ENCODE results near the gene DROSHA. TPM values are rescaled to one million over a fixed set of nuclear protein-coding genes. Genes with fewer than 3 reads are reported as not detected.

Gene DROSHA
- total RNA-seq, 1 experiment from 2014 or later, result 162 TPM

DNA sequence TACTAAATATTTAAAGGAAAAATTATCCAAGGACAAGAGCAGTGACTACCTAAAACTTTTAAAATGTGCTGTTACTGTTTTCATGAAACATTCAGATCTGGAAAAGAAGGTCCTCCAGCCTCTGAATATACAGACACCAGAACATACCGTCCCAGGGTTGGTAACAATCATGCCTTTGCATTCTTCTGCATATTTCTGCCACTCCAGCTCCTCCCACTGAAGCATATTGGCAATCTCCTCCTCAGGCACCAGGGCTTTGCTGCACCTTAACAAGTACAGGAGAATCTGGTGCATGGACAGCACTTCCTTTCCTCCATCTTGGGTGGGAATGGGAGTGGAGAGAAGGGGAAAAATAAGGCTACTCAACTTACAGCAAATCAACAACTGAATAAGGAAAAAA, 60.0 kb downstream of the DROSHA start:
- intact Hi-C loops (cut with micrococcal nuclease; ENCODE audit: unreplicated experiment), result no loop called here
- no peak for DNase-seq
- no peak overlapping the region for H2AFZ ChIP-seq
- no TSS peak for BruUV-seq (replicated peaks)
- H3K4me2 ChIP-seq, result no peak overlapping the region
- no peaks in the 10 kb centered on the region for H3K4me1 ChIP-seq (replicated peaks; ENCODE audit: insufficient read depth)
- no peaks in the 10 kb centered on the region for H4K20me1 ChIP-seq (ENCODE audit: insufficient read depth)
- POLR2A ChIA-PET (ENCODE audit: unreplicated experiment), result no interaction called here
- peaks cover 22% of the 10 kb centered on the region for H3K36me3 ChIP-seq (ENCODE audit: low read depth)
- CTCF ChIA-PET, result no interaction called here
- H3K27ac ChIP-seq, result no peak overlapping the region
- no peak overlapping the region for H3K4me3 ChIP-seq
- no peaks in the 10 kb centered on the region for H3F3A ChIP-seq (ENCODE audit: insufficient read depth, low read depth)
- H3K27me3 ChIP-seq (ENCODE audit: insufficient read depth, low read depth), result no peaks in the 10 kb centered on the region
- no peaks in the 10 kb centered on the region for H3K79me2 ChIP-seq (ENCODE audit: low read depth)
- no peaks in the 10 kb centered on the region for H3K9me2 ChIP-seq (ENCODE audit: insufficient read depth)
- TF ChIP-seq, protein P1, sequence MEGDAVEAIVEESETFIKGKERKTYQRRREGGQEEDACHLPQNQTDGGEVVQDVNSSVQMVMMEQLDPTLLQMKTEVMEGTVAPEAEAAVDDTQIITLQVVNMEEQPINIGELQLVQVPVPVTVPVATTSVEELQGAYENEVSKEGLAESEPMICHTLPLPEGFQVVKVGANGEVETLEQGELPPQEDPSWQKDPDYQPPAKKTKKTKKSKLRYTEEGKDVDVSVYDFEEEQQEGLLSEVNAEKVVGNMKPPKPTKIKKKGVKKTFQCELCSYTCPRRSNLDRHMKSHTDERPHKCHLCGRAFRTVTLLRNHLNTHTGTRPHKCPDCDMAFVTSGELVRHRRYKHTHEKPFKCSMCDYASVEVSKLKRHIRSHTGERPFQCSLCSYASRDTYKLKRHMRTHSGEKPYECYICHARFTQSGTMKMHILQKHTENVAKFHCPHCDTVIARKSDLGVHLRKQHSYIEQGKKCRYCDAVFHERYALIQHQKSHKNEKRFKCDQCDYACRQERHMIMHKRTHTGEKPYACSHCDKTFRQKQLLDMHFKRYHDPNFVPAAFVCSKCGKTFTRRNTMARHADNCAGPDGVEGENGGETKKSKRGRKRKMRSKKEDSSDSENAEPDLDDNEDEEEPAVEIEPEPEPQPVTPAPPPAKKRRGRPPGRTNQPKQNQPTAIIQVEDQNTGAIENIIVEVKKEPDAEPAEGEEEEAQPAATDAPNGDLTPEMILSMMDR (conservative IDR thresholded peaks at IDR 0.05), result no peak
- no peak for TF ChIP-seq EZH2 (IDR thresholded peaks at IDR 0.05; ENCODE audit: low read depth)
- H3K9me3 ChIP-seq (ENCODE audit: insufficient read depth, low read depth), result no peaks in the 10 kb centered on the region

DNA sequence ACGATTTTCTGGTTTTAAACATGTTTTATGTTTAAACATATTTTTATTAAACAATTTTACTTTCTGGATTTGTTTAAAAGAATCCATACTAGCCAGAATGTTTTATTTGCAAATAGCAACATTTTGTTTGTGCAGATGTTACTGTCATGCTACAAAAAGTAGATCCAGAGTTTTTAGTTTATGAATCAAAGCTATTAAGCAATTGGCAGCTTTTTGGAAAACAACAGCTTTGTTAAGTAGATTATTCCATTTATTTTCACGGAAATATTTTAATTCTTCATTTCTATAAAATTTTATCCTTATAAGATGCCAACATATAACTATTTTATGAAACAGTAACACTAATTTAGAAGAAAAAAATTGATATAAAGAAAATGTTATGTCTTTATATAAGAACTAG, 60.9 kb downstream of the DROSHA start:
- ChIA-PET POLR2A (ENCODE audit: unreplicated experiment) (no interaction called here), CTCF (no interaction called here)
- H3K9me3 ChIP-seq (ENCODE audit: insufficient read depth, low read depth), result no peaks in the 10 kb centered on the region
- no peak overlapping the region for H2AFZ ChIP-seq
- no peaks in the 10 kb centered on the region for H3K27me3 ChIP-seq (ENCODE audit: insufficient read depth, low read depth)
- peaks cover 30% of the 10 kb centered on the region for H3K36me3 ChIP-seq (ENCODE audit: low read depth)
- no peak overlapping the region for H3K4me3 ChIP-seq
- no peak for TF ChIP-seq EZH2 (IDR thresholded peaks at IDR 0.05; ENCODE audit: low read depth)
- TF ChIP-seq, protein P1 (conservative IDR thresholded peaks at IDR 0.05), result no peak
- intact Hi-C loops (cut with micrococcal nuclease; ENCODE audit: unreplicated experiment), result no loop called here
- no peaks in the 10 kb centered on the region for H3K9me2 ChIP-seq (ENCODE audit: insufficient read depth)
- DNase-seq, result no peak
- no peaks in the 10 kb centered on the region for H3K4me1 ChIP-seq (replicated peaks; ENCODE audit: insufficient read depth)
- H3K79me2 ChIP-seq (ENCODE audit: low read depth), result no peaks in the 10 kb centered on the region
- no peaks in the 10 kb centered on the region for H4K20me1 ChIP-seq (ENCODE audit: insufficient read depth)
- no peak overlapping the region for H3K27ac ChIP-seq
- H3F3A ChIP-seq (ENCODE audit: insufficient read depth, low read depth), result no peaks in the 10 kb centered on the region
- H3K4me2 ChIP-seq, result no peak overlapping the region
- no TSS peak for BruUV-seq (replicated peaks)

DNA sequence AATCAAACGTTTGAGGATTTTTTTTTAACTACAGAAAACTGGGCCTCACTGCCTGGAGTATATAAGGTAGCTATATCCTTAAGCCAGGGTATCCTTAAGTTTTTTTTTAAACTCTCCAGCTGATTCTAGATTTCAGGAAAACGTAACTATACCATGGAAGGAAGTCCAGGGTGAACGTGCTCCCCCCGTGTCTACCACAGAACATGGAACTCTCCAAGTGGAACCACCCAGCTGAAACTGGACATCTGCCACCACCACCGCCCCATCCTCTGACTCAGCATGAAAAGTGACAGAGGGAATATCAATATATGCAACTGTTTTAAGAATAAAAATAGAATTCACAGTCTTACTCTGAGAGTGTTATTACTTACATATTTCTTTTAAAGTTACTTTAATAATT, 61.3 kb downstream of the DROSHA start:
- Histone ChIP-seq H3K27ac (no peak overlapping the region), H4K20me1 (ENCODE audit: insufficient read depth) (no peaks in the 10 kb centered on the region), H3K27me3 (ENCODE audit: insufficient read depth, low read depth) (no peaks in the 10 kb centered on the region), H3K9me2 (ENCODE audit: insufficient read depth) (no peaks in the 10 kb centered on the region), H3K4me1 (replicated peaks; ENCODE audit: insufficient read depth) (no peaks in the 10 kb centered on the region), H3K4me3 (no peak overlapping the region), H3K79me2 (ENCODE audit: low read depth) (no peaks in the 10 kb centered on the region), H3K4me2 (no peak overlapping the region), H3K9me3 (ENCODE audit: insufficient read depth, low read depth) (no peaks in the 10 kb centered on the region), H2AFZ (no peak overlapping the region), H3K36me3 (ENCODE audit: low read depth) (peaks cover 31% of the 10 kb centered on the region), H3F3A (ENCODE audit: insufficient read depth, low read depth) (no peaks in the 10 kb centered on the region)
- intact Hi-C loops (cut with micrococcal nuclease; ENCODE audit: unreplicated experiment), result no loop called here
- CTCF ChIA-PET, result no interaction called here
- DNase-seq, result no peak
- POLR2A ChIA-PET (ENCODE audit: unreplicated experiment), result no interaction called here
- no TSS peak for BruUV-seq (replicated peaks)
- no peak for TF ChIP-seq EZH2 (IDR thresholded peaks at IDR 0.05; ENCODE audit: low read depth)
- TF ChIP-seq, protein P1 (conservative IDR thresholded peaks at IDR 0.05), result no peak
